Gastrocnemius medialis (tissue), 4 donors: ENCODE results near the gene SNX30.

Experiments
- POLR2A ChIP-seq, 2 donors: fragments of 450-650 bp; IDR thresholded peaks; one replicate each; pipeline ENCODE4 v1.6.1; 2017; ENCODE audit warnings: antibody characterized with exemption in 2 of 2, mild to moderate bottlenecking in 2 of 2, moderate library complexity in 2 of 2
- TF ChIP-seq, protein P1 (sequence below), 5 experiments: fragments of 450-650 bp in 3 of 5; fragments of 200-600 bp in 2 of 5; sonication (generic) in 2 of 5; IDR thresholded peaks in 4 of 5; conservative IDR thresholded peaks in 1 of 5; 1 replicate in 4 of 5; 2 replicates in 1 of 5; pipeline ENCODE4 v1.5.1; 2016 to 2019; ENCODE audit warnings: antibody characterized with exemption in 5 of 5, mild to moderate bottlenecking in 3 of 5, moderate library complexity in 3 of 5

DNA sequence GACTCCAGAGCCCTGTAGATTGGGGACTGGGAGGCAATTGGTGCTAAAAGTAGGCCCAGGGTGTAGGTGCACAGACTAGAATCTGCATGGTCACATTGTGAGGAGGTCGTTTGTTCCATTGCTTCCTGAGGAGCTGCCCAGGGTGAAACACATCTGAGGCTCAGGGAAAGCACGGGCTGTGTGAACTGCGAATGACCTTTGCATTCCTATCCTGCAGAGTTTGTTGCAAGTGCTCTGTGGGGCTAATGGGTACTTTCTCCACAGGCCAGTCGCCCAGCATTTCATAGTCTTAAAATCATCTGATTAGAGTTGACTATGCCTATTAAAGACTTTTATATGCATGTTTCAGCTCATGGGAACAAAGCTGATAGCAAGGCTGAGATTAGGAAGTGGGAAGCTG is 154.5 kb downstream of the SNX30 start:
- TF ChIP-seq POLR2A (IDR thresholded peaks at IDR 0.05) = no peak
- TF ChIP-seq, protein P1, sequence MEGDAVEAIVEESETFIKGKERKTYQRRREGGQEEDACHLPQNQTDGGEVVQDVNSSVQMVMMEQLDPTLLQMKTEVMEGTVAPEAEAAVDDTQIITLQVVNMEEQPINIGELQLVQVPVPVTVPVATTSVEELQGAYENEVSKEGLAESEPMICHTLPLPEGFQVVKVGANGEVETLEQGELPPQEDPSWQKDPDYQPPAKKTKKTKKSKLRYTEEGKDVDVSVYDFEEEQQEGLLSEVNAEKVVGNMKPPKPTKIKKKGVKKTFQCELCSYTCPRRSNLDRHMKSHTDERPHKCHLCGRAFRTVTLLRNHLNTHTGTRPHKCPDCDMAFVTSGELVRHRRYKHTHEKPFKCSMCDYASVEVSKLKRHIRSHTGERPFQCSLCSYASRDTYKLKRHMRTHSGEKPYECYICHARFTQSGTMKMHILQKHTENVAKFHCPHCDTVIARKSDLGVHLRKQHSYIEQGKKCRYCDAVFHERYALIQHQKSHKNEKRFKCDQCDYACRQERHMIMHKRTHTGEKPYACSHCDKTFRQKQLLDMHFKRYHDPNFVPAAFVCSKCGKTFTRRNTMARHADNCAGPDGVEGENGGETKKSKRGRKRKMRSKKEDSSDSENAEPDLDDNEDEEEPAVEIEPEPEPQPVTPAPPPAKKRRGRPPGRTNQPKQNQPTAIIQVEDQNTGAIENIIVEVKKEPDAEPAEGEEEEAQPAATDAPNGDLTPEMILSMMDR (IDR thresholded peaks at IDR 0.05 in 4 of 5, conservative IDR thresholded peaks at IDR 0.05 in 1 of 5) = no peak
